ENCODE measurements around the gene SCARB1.

DNA sequence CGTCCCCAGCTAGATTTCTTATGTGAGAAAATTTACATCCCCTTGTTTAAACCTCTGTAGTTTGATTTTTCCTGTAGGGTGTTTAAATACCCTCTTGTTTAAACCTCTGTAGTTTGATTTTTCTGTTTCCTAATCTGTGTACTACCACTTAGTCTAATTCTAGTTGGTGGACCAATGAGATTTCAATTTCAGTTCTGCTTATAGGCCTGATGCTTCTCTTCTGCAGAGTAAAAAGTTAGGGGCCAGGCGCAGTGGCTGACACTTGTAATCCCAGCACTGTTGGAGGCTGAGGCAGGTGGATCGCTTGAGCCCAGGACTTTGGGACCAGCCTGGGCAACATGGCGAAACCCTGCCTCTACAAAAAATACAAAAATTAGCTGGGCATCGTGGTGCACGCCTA is 39.3 kb upstream of the SCARB1 start:
- TF ChIP-seq POLR2AphosphoS5 (IDR thresholded peaks at IDR 0.05; ENCODE audit: borderline replicate concordance, low read depth, low read length) = no peak
- TF ChIP-seq EZH2 (IDR thresholded peaks at IDR 0.05) = no peak
- TF ChIP-seq FOXP2 (optimal IDR thresholded peaks at IDR 0.05; ENCODE audit: control extremely low read depth, extremely low read length, insufficient read depth) = no peak

Measured in SK-N-MC (cell line).